Measurements from ENCODE around the gene SP1. TPM values are rescaled to one million over a fixed set of nuclear protein-coding genes. Genes with fewer than 3 reads are reported as not detected.
"Not testable (repeated sequence)": the region's sequence is repeated elsewhere in the genome, so short reads cannot be mapped to it uniquely, and the experiment has no call there.

SP1 gene
- total RNA-seq, result 10 to 100 TPM; 55.1 to 59.9 TPM
- long read RNA-seq, donor 1, partial matches to known transcripts, result 1 of 6 reads
- long read RNA-seq, donor 1, other reads (novel, unspliced or antisense), result 4 of 6 reads
- long read RNA-seq, donor 2, partial matches to known transcripts, result 0 of 7 reads
- long read RNA-seq, donor 2, other reads (novel, unspliced or antisense), result 7 of 7 reads

DNA sequence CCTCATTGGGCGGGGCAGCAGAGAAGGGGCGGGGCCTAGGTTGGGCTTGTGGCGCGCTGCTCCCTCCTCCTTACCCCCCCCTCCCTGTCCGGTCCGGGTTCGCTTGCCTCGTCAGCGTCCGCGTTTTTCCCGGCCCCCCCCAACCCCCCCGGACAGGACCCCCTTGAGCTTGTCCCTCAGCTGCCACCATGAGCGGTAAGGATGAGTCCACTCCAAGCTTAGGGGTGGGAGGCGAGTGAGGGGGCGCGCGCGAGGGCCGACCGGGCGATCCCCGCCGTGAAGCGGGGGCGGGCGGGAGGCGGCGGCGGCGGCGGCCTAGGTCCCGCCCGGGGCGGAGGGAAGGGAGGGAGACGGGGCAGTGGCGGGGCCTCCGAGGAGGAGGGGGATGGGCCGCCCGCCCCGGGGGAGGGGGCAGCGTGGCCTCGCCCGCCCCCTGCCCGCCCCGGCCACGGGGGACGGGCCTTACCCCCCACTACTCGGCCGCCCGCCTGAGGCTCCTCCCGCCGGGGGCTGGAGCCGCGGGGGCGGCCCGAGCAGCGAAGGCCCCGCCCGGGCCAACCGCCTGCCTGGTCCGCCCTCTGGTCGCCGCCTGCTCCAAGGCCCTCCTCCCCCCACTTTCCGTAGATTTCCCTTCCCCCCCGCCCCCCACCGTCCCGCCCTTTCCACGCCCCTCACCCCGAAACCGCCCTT lies at the start of gene SP1:
Gene SP1 (plus strand): TSS at position 73 of the 690 bp plus-strand sequence. CDS start 116 bp downstream, at position 189.
- intact Hi-C loops (cut with DNase I), result no loop called here
- peak; percentile 97 for DNase-seq (ENCODE audit: low spot score)

DNA sequence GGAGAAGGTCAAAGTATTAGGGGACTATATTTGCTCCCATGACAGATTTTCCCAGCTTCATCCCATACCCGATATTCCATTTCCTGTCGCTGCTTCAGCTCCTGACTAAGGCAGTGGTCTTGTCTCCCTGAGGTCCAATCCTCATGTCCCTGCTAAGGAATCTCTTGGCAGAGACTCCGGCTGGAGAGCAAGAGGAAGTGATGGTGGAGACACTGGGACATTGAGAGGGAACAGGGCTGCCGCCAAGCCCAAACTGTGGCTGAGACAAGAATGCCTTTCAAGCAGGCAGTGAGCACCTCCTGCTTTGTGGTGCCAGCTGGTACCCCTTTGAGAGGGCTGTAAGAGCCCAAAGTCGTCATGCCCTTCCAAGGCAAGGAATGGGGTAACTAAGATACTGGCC lies 49.3 kb upstream of the SP1 start:
- no peak for DNase-seq (ENCODE audit: low spot score)
- intact Hi-C loops (cut with DNase I), result no loop called here

DNA sequence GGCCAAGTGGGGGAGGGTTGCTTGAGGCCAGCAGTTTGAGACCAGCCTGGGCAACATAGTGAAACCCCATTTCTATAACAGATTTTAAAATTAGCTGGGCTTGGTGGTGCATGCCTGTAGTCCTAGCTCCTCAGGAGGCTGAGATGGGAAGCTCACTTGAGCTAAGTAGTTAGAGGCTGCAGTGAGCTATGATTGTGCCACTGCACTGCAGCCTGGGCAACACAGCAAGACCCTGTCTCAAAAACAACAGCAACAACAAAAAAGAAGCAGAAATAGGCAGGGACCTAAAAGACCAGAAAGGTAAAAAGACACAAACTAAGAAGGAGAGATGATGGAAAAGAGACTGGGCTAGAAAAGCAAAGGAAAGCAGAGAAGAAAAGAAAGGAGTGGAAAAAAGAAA lies 47.6 kb upstream of the SP1 start:
- intact Hi-C loops (cut with DNase I); DNase-seq (ENCODE audit: low spot score): not testable (repeated sequence)

DNA sequence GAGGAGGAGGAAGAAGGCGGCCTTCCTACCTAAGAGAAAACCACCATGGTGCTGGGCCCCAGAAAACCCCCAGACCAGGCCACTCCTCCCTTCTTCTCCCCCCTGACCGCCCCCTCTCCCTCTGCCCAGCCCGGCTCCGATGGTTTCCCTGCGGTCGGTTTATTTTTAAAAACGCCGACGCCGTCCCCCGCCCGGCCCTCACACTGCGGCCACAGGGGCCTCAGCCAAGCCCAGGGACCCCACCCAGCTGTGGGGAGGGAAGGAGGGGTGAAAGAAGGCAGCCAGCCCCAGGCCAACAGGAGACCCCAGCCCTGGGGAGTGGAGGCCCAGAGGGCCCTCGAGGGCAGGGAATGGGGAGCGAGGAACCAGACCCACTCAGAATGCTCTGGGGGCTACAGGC lies 47.2 kb upstream of the SP1 start:
- DNase-seq (ENCODE audit: low spot score), result no peak
- intact Hi-C loops (cut with DNase I), result no loop called here

DNA sequence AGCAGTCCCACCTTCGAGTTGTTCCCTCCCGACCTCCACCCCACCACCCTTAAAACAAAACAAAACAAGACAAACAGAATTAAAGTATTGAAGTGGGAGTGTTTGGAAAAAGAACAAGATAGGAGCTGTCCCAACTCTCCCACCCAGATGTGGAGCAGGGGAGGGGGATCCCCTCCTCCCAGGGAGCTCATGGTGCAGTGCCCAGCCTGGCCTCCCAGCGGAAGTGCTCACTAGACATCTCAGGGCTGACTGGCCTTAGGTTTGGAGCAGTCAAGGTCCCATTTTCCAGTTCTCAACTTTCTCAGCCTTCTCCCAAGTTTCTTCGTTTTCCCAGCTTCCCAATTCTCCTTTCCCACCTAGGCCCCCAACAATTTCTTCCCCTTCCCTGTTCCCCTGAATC lies 46.7 kb upstream of the SP1 start:
- intact Hi-C loops (cut with DNase I), result no loop called here
- no peak for DNase-seq (ENCODE audit: low spot score)

DNA sequence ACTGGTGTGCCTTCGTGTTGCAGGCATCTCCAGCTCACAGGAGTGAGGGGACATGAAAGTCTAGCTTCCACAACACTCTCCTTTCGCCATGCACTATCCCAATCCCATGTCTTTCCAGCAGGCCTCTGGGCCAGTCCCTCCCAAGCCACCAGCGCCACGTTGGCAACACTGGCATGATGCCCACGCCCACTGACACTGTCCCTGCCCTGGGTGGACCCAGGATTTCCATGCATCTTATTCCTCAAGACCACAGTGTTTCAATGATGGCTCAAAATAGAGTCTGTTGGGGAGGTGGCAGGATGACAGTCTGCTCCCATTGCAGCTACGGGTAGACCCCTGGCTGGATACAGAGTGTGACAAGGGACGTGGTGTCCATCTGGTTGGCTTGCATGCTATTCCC lies 46.1 kb upstream of the SP1 start:
- DNase-seq (ENCODE audit: low spot score), result no peak
- intact Hi-C loops (cut with DNase I), result no loop called here

DNA sequence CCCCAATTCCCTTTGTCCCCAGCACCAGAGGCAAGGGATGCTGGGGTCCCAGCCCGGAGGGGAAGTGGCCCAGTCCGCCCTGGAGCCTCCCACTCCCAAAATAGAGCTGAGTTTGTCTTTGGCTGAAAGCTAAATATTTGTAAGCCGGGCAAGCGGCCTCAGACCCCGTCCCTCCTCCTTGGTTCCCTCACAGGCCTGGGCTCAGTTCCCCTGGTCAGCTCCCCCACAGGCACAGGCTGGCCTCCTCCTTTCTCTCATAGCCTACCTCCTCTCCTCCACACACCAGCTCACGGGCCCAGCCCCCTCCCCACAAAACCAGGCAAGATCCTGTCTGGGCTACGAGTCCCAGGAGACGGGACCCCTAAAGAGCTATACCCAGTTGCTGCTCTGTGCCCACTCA lies 45.2 kb upstream of the SP1 start:
- intact Hi-C loops (cut with DNase I), result no loop called here
- no peak for DNase-seq (ENCODE audit: low spot score)

DNA sequence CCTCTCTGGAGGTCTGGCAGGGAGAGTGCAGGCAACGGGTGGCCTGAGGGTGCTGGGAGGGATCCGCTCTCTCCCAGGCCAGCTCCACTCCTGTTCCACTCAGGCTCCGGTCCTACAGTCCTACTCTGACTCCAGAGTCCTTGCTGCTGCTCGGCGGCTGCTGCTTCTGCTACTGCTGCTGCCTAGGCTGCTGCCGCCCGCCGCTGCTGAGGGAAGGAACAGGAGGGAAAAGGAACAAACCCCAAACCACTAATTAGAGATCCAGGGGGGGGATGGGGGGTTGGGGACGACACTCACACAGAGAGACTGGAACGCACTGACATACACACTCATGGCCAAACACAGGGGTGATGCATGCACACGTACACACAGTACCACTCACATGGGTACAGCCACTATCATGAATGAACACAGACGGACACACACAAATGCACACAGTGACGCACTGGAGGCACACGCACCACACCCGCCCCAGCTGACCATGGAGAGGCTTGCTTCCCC lies 43.7 kb upstream of the SP1 start, which contains the start of gene SP7:
Gene SP7 (minus strand): TSS at position 174 of the 501 bp plus-strand sequence. CDS start 708 bp downstream, outside the sequence.
- intact Hi-C loops (cut with DNase I), result no loop called here
- no peak for DNase-seq (ENCODE audit: low spot score)

DNA sequence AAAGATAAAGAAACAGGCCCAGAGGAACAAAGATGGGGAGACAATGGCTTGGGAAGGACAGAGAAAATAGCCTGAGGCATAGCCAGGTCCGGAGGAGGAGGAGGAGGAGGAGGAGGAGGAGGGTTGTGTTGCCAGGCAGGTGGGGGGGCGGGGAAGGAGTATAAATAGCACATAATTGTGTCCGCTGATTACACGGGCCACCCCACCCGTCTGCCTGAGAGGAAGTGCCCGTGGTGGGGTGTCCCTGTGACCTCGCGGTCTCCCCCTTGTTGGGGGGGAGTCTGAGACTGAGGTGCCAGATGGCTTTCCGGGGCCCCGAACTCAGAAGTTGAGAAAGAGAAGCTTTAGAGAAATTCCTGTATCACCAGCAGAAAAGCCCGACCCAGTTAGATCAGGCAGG lies 42.0 kb upstream of the SP1 start:
- intact Hi-C loops (cut with DNase I), result no loop called here
- no peak for DNase-seq (ENCODE audit: low spot score)

DNA sequence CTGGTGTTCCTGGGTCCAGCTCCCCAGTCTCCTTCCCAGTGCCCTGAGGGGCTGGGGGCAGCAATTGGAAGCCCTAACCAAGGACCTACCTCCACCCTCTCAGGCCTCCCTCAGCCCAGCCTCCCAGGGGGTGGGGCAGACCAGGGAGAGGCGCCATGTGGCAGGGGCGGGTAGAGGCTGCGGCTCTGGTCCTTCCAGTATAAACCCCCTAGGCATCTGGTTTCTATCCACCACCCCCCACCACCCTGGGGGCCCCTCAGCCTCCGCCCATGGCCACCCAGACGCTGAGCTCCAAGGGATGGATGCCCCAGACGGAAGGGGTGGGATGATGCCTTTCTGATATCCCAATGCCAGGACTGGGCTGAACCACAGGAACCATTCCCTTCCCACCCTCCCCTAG lies 41.1 kb upstream of the SP1 start:
- no peak for DNase-seq (ENCODE audit: low spot score)
- intact Hi-C loops (cut with DNase I), result no loop called here

DNA sequence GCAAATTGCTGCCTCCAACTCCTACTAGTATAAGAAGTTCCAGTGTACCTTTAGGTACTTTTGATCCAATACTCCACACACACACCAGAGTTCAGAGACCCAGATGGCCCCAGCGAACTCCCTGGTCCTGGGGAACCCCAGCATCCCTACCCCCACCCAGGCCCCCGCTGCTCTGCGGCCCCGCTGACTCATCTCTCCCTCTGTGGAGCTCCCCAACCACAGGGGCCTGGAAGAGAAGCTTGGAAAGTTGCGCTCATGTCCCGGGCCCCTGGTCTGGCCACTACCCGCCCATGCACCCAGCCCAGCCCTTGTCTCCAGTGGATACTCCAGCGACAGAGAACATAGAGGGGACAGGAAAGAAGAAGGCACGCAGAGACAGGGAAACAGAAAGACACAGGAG lies 39.6 kb upstream of the SP1 start:
- intact Hi-C loops (cut with DNase I), result loop anchor here (10.0 kb wide), 1 partner anchor 164 kb away; the partner anchor contains the start of genes NPFF (in 2 of the 2) and TARBP2 (in 2 of the 2)
- no peak for DNase-seq (ENCODE audit: low spot score)

DNA sequence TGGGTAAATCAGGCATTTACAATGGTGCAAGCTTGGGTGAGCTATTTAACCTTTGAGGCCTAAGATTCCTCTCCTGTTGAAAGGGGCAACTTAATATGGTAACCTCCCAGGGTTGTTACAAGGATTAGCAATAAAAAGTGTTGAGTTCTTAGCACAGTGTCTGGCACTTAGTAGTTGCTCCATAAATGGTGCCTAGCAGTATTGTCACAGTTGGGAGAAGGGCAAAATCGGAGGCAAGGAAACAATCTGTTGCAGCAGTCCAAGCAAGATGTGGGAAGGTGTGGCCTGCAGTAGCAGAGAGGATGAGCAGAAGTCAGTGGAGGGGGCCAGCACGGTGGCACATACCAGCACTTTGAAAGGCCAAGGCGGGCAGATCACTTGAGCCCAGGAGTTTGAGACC lies 36.5 kb upstream of the SP1 start:
- no peak for DNase-seq (ENCODE audit: low spot score)
- intact Hi-C loops (cut with DNase I), result loop anchor here (10.0 kb wide), 1 partner anchor 161 kb away; the partner anchor contains the start of genes NPFF (in 2 of the 2) and TARBP2 (in 2 of the 2)

DNA sequence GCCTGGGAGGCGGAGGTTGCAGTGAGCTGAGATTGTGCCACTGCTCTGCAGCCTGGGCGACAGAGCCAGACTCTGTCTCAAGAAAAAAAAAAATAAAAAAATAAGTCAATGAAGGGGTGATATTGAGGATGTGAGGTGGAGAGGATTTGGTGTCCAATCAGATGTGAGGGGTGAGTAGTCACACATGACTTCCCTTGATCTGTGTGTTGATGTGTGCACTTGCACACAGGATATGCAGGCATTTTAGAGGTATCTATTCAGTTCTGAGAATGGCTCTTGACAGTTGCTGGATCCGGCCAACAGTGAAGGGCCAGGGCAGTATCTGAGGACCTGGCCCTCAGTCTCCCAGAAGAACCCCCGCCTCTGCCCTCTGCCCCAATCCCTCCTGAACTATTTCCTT lies 36.0 kb upstream of the SP1 start:
- no peak for DNase-seq (ENCODE audit: low spot score)
- intact Hi-C loops (cut with DNase I), result loop anchor here (10.0 kb wide), 1 partner anchor 161 kb away; the partner anchor contains the start of genes NPFF (in 2 of the 2) and TARBP2 (in 2 of the 2)

DNA sequence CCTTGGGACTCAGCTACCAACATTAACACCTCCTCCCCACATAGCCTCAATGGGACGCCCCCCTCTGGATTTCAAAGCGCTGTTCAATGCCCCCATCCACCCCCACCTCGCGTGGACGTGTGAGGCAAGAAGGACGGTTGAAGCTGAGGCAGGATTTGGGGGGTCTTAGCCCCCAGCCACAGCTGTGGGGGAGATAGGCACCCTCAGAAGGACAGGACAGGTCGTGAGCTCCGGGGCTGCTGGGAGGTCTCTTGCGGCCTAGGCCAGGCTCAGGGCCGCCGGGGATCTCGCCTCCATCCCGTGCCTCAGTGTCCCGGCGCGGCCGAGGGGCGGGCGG lies 35.5 kb upstream of the SP1 start:
- no peak for DNase-seq (ENCODE audit: low spot score)
- intact Hi-C loops (cut with DNase I), result loop anchor here (10.0 kb wide), 1 partner anchor 160 kb away; the partner anchor contains the start of genes NPFF (in 2 of the 2) and TARBP2 (in 2 of the 2)

DNA sequence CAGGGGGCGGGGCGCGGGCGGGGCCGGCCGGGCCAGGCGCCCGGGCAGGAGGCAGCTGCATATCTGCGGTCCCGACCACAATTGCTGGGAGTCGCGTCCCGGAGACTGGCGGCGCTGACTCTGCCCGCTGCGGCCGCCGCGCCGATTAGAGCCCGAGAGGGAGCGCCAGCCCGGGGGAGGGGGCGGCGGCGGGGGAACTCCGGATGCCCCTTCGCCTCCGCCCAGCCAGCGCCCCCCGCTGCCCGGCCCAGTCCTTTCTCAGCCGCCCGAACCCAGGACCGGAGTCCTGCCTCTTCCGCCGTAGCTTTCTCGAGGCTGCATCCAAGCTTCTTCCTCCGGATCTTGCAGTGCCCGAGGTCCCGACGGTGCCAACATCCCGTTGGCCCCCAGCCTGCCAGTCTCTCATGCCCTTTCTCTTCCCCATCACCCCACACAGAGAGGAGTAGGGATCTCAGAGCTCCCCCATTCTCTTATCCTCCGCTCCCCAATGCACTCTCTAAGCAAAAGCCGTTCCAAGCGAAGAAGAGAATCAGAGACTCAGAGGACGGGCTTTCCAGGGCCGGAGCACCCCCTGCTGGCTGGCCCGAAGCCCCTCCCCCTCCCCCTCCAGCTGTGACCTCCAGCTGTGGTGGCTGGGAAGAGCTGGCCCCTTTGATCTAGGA lies 35.0 kb upstream of the SP1 start:
- DNase-seq (ENCODE audit: low spot score), result peak; percentile 90
- intact Hi-C loops (cut with DNase I), result loop anchor here (10.0 kb wide), 1 partner anchor 160 kb away; the partner anchor contains the start of genes NPFF (in 2 of the 2) and TARBP2 (in 2 of the 2)

DNA sequence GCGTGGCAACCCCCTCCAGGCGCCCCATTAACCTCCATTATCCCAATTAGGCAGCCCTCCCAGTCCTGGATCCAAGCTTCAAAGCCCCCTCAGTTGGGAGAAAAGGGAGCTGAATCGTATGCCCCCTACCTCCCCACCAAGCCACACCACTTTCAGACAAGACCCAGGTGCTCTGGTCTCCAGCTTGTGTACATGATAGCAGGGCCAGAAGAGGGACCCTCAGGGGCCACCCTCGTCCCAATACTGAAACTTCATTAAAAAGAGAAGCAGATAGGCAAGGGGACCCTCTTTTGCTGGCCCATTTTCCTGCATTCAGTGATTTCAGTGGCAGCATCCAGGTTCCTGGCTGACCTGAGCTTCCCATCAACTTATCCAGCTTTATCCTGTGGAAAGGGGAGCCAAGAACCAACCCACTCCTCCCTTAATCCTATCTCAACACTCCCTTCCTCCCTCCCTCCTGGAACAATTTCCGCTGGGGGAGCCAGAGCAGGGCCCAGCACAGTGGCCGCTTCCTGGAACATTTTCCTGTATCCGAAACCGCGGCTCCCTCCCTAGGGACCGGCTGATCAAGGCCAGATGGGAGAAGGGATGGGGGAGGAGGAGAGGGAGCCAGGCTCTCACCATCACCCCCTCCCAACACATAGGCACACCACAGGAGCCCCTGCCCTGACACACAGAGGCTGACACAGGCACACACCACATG lies 34.3 kb upstream of the SP1 start:
- DNase-seq (ENCODE audit: low spot score), result no peak
- intact Hi-C loops (cut with DNase I), result loop anchor here (10.0 kb wide), 1 partner anchor 159 kb away; the partner anchor contains the start of genes NPFF (in 2 of the 2) and TARBP2 (in 2 of the 2)

DNA sequence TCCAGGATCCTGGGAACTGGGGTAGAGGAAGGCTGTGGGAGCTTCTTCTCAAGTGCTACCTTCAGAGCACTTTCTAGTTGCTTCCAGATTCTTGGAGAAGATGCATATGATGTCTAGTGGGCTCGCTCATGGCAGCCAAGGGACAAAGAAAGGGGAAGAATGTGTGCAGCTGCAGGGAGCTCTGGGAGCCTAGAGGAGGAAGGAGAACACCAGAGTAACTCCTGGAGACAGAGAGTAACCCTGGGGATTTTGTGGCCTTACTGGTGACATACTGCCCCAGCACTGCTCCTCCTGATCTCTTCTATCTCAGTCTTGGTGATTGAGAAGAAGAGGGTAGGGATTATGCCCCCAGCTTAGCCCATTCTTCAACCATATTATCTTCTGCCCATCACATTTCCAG lies 33.5 kb upstream of the SP1 start:
- no peak for DNase-seq (ENCODE audit: low spot score)
- intact Hi-C loops (cut with DNase I), result loop anchor here (10.0 kb wide), 1 partner anchor 158 kb away; the partner anchor contains the start of genes NPFF (in 2 of the 2) and TARBP2 (in 2 of the 2)

DNA sequence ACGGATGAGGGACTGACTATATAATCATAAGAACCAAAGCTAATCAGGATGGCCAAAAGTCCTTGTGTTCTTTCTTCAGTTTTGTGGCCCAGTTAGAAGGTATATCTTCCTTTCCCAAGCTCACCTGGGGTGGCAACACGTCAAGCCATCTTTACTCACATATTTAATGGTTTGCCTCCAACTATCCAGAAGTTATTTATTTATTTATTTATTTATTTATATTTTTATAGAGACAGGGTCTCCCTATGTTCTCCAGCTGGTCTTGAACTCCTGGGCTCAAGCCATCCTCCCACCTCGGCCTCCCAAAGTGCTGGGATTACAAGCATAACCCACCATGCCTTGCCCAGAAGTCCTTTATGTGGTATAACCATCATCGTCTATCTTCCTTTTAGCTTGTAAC lies 32.1 kb upstream of the SP1 start:
- intact Hi-C loops (cut with DNase I), result loop anchor here (10.0 kb wide), 1 partner anchor 157 kb away; the partner anchor contains the start of genes NPFF (in 2 of the 2) and TARBP2 (in 2 of the 2)
- DNase-seq (ENCODE audit: low spot score), result no peak

Data from posterior vena cava (tissue), 2 donors.